Measurements from ENCODE around the gene ALG12. TPM values are rescaled to one million over a fixed set of nuclear protein-coding genes. Genes with fewer than 3 reads are reported as not detected.

The ALG12 gene
- total RNA-seq, 1 donor from 2014 or later: 11.2 TPM

Other genes starting within 250 kb of the ALG12 start
- 16.8 and 24.5 TPM in 2 replicates for gene BRD1, start 90.6 kb downstream of the ALG12 start, total RNA-seq
- gene ZBED4, start 64.6 kb downstream of the ALG12 start, total RNA-seq: 11.0 and 16.4 TPM in 2 replicates
- gene CRELD2, start 196 bp upstream of the ALG12 start, total RNA-seq: 47.5 and 49.9 TPM in 2 replicates
- 163 and 289 TPM in 2 replicates for gene PIM3, start 42.3 kb upstream of the ALG12 start, total RNA-seq
- under 0.01 TPM in 1 of 2 replicates, not detected in the other for gene IL17REL, start 94.3 kb upstream of the ALG12 start, total RNA-seq
- gene TTLL8, start 139.9 kb upstream of the ALG12 start, total RNA-seq: not detected in 2 replicates
- gene MLC1, start 167.0 kb upstream of the ALG12 start, total RNA-seq: not detected in 2 replicates
- gene MOV10L1, start 171.6 kb upstream of the ALG12 start, total RNA-seq: 22.7 and 44.1 TPM in 2 replicates